GF-D8 (cell line): Measurements from ENCODE around the gene ZNF26.
"Not testable (repeated sequence)": the region's sequence is repeated elsewhere in the genome, so short reads cannot be mapped to it uniquely, and the experiment has no call there.

ENCODE experiments used
- DNase-seq: peaks from one replicate; lab custom pipeline; 2025; lab: John Stamatoyannopoulos, UW

The ZNF26 gene

GRCh38 chr12:132956011-132956788, 30.0 kb upstream of the ZNF26 start, which contains the start of gene ZNF605:
ZNF605 (minus strand) TSS chr12:132956306; CDS start chr12:132945635, 10,671 bp downstream.
- DNase-seq: peak; percentile 40

GRCh38 chr12:132961790-132962189, 24.4 kb upstream of the ZNF26 start:
- not testable (repeated sequence) for DNase-seq

- DNase-seq: not testable (repeated sequence)
Observed at GRCh38 chr12:132963947-132964346, 22.2 kb upstream of the ZNF26 start.

- no peak for DNase-seq
Observed at GRCh38 chr12:132965796-132966195, 20.4 kb upstream of the ZNF26 start.

GRCh38 chr12:132966676-132967415, 19.3 kb upstream of the ZNF26 start:
- DNase-seq: no peak

GRCh38 chr12:132967736-132968135, 18.4 kb upstream of the ZNF26 start:
- DNase-seq: no peak

- DNase-seq: no peak
Observed at GRCh38 chr12:132972374-132972773, 13.8 kb upstream of the ZNF26 start.

GRCh38 chr12:132976870-132977269, 9.3 kb upstream of the ZNF26 start:
- DNase-seq: not testable (repeated sequence)

- no peak for DNase-seq
Observed at GRCh38 chr12:132986885-132987225, 688 bp downstream of the ZNF26 start.

GRCh38 chr12:132998741-132999140, 12.6 kb downstream of the ZNF26 start:
- no peak for DNase-seq

- no peak for DNase-seq
Observed at GRCh38 chr12:133010657-133011297, 24.6 kb downstream of the ZNF26 start.

GRCh38 chr12:133023566-133023965, 37.4 kb downstream of the ZNF26 start:
- DNase-seq: no peak

GRCh38 chr12:133026996-133027395, 40.8 kb downstream of the ZNF26 start:
- no peak for DNase-seq

GRCh38 chr12:133037207-133038005, 51.2 kb downstream of the ZNF26 start, which contains the start of gene ZNF84:
ZNF84 (plus strand) TSS chr12:133037509; CDS start chr12:133041468, 3,959 bp downstream.
- peak; percentile 95 for DNase-seq

- no peak for DNase-seq
Observed at GRCh38 chr12:133038118-133038709, 52.0 kb downstream of the ZNF26 start.

- no peak for DNase-seq
Observed at GRCh38 chr12:133046698-133047097, 60.5 kb downstream of the ZNF26 start.

GRCh38 chr12:133057446-133057845, 71.3 kb downstream of the ZNF26 start:
- no peak for DNase-seq

- DNase-seq: no peak
Observed at GRCh38 chr12:133058203-133059113, 72.3 kb downstream of the ZNF26 start.

GRCh38 chr12:133061954-133062353, 75.8 kb downstream of the ZNF26 start:
- no peak for DNase-seq

GRCh38 chr12:133063556-133063955, 77.4 kb downstream of the ZNF26 start:
- no peak for DNase-seq
